Kidney epithelial cell (primary cell): Measurements from ENCODE around the gene RPUSD1. TPM values are rescaled to one million over a fixed set of nuclear protein-coding genes. Genes with fewer than 3 reads are reported as not detected.

Experiments used
- DNase-seq: peaks from one replicate; pipeline ENCODE4 v3.0.0-alpha.2; 2010; ENCODE audit warnings: low read depth
- H3K27me3 ChIP-seq: 2 replicates; pipeline ENCODE4 v1.6.0; 2011; ENCODE audit warnings: low read length; ENCODE audit not compliant: control insufficient read depth, insufficient read depth
- H3K36me3 ChIP-seq: 2 replicates; pipeline ENCODE4 v1.5.1; 2011; ENCODE audit warnings: low read length; ENCODE audit not compliant: control insufficient read depth, insufficient read depth
- H3K4me3 ChIP-seq: 2 replicates; pipeline ENCODE4 v1.5.1; 2011; ENCODE audit warnings: low read depth, mild to moderate bottlenecking, control low read depth, low read length
- CTCF ChIP-seq: IDR thresholded peaks from 2 replicates; pipeline ENCODE4 v1.5.1; 2011; ENCODE audit warnings: mild to moderate bottlenecking, moderate library complexity, low read length, control low read depth, inconsistent platforms; ENCODE audit not compliant: insufficient read depth, poor library complexity, severe bottlenecking
- total RNA-seq: library from RNA; depleted of rRNA; stranded (reverse); fragments of >200 nt; gene quantifications from 2 replicates; pipeline ENCODE4 v1.2.3, GENCODE V29; 2015

RPUSD1 gene
- total RNA-seq, 1 donor from 2014 or later = 42.0 TPM

- Histone ChIP-seq H3K27me3 (no peaks in the 10 kb centered on the region), H3K36me3 (no peaks in the 10 kb centered on the region), H3K4me3 (no peak overlapping the region)
- DNase-seq = no peak
- no peak for TF ChIP-seq CTCF
Measured at GRCh38 chr16:791131-791530, 3.0 kb upstream of the RPUSD1 start.

- no peaks in the 10 kb centered on the region for H3K36me3 ChIP-seq
- DNase-seq = no peak
- no peak for TF ChIP-seq CTCF
- no peak overlapping the region for H3K4me3 ChIP-seq
- H3K27me3 ChIP-seq = no peaks in the 10 kb centered on the region
Measured at GRCh38 chr16:790086-790485, 1.9 kb upstream of the RPUSD1 start.

GRCh38 chr16:789191-789850 lies 1.1 kb upstream of the RPUSD1 start:
- Histone ChIP-seq H3K27me3 (no peaks in the 10 kb centered on the region), H3K4me3 (peak overlapping the region; percentile 75), H3K36me3 (no peaks in the 10 kb centered on the region)
- TF ChIP-seq CTCF = no peak
- no peak for DNase-seq

GRCh38 chr16:788399-789126 lies 382 bp upstream of the RPUSD1 start, which contains the start of gene CHTF18:
Gene CHTF18 (plus strand): TSS chr16:788620. CDS start chr16:788685, 65 bp downstream.
- Histone ChIP-seq H3K4me3 (peak within 1 kb of the TSS; percentile 94), H3K36me3 (no peaks in the 10 kb centered on the region), H3K27me3 (no peaks in the 10 kb centered on the region)
- no peak for TF ChIP-seq CTCF
- peak; percentile 34 for DNase-seq

GRCh38 chr16:787321-787966 lies 737 bp downstream of the RPUSD1 start:
- no peak for DNase-seq
- no peak for TF ChIP-seq CTCF
- H3K36me3 ChIP-seq = no peaks in the 10 kb centered on the region
- peak overlapping the region; percentile 94 for H3K4me3 ChIP-seq
- H3K27me3 ChIP-seq = peaks cover 9% of the 10 kb centered on the region
